GM15510 (cell line): ENCODE measurements around the gene TASP1.

Source experiments
- POLR2A ChIP-seq: IDR thresholded peaks from 3 replicates; pipeline ENCODE4 v1.6.1; 2011; ENCODE audit warnings: borderline replicate concordance; ENCODE audit not compliant: insufficient read length; ENCODE audit errors: extremely low read depth

The TASP1 gene

DNA sequence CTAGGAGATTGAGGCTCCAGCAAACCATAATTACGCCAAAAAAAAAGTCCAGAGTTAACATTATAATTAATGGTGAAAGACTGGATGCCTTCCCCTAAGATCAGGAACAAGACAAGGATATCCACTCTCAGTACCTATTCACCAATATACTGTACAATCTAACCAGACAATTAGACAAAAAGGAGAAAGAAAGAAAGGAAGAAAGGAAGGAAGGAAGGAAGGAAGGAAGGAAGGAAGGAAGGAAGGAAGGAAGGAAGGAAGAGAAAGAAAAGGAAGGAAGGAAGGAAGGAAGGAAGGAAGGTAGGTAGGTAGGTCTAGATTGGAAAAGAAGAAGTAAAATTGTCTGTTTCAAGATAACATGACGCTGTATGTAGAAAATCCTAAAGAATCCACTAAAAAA, 50.7 kb downstream of the TASP1 start:
- no peak for TF ChIP-seq POLR2A

DNA sequence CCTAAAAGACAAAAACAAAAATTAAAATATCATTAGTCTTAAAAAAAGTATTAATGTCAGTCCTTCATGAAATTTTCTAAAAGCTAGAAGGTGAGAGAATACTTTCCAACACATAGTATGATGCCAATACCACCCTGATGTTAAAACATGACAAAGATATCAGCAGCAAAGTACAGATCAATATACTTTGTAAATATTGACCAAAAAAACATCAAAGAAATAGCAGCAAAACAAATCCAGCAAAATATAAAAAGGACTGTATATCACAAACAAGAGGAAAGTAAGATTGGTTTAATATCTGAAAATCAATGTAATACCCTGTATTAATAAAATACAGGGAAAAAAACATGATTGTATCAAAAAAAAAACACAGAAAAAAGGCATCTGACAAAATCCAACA, 51.4 kb downstream of the TASP1 start:
- no peak for TF ChIP-seq POLR2A

DNA sequence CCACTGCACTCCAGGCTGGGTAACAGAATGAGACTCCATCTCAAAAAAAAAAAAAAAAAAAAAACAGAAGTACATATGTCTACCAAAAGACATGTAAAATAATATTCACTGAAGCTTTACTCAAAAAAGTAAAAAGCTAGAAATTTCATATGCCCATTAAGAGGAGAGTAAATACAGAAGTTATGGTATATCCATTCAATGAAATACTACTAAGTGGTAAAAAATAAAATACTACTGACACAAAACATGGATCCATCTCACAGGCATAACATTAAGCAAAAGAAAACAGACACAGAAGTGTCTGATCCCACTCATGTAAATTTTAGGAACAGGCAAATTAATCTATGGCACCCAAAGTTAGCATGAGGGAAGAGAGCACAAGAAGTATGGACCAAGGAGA, 52.6 kb downstream of the TASP1 start:
- TF ChIP-seq POLR2A = no peak

DNA sequence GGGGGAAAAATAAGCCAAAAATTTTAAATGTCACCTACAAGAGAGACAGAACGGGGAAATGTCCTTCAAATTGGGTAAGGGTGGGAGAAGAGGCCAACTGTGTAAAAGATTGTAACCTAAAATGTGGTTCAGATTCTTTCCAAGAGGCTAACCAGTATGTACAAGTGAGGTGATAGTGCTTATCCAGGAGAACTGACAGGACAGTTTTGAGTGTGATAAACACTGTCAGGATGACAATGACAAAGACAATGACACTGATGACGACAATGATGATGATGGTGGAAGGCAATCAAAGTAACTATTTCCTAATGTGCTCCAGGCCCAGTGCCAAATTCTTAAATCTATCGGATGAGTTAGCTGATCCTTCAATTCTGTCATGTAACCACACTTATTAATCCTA, 57.3 kb downstream of the TASP1 start:
- TF ChIP-seq POLR2A = no peak

DNA sequence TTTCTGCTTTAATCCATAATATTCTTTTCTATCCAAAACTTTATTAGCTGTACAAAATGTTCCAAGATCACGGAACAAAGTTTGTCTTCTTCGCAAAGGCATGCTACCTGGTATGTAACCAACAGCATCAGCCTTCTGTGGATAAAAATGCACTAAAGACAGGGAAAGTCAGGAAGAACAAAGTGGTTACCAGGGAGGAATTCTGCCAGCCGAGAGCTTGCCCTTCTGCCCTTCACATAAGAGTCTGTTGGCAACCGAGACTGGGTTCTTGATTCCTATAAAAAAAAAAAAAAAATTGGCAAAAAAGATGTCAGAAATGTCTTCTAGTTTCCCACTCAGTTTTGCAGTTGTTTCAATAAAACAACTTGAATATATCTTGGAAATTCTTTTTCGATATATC, 58.0 kb downstream of the TASP1 start:
- TF ChIP-seq POLR2A = no peak

DNA sequence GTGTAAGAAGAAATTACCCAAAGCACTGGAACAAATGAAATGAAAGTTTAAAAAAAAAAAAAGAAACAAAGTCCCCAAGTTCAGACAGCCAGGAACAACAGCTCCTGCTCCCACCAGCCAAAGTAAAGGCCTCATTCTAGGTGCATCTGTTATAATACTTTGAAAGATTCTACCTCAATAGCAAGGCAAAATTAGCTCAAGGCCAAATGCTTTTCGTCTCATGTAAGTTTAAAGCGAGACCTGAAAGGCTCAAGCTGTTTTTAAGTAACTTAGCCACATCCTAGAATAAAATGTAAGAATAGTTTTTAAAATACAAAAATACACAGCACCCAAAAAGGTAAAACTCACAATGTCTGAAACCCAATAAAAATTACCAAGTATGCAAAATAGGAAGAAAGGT, 64.7 kb downstream of the TASP1 start:
- no peak for TF ChIP-seq POLR2A

DNA sequence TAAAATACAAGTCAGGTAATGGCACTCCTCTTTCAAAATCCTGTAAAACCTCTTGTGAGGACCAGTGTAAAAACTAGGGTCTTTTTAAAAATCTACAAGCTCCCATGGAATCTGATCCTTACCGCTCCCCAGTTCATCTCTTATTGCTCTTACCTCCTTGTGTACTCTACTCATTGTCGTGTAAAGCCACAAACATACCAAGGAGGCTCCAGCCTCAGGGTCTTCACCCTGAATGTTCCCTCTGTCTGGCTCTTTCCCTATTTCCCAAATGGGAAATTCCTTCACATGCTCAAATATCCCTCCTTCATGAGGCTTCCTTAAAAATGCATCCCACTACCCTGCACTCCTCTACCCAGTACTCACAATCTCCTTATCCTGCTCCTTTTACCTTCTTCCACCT, 67.1 kb downstream of the TASP1 start:
- TF ChIP-seq POLR2A = no peak

DNA sequence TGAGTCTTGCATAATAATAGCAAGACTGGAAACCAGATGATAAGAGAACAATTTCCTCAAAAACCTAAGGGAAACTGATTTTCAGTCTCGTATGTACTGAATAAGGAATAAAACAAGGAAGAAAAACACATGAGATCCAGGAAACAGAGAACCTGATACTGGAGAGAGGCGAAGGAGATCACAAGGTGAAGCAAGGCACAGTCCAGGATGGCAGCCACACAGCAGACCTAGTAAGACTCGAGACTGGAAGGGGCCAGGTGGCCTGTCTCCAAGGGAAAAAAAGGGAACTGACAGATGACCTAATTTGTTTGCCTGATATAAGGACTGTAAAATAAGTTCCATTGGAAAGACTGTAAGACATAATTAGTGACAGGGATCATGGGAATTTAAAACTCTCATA, 71.1 kb downstream of the TASP1 start:
- no peak for TF ChIP-seq POLR2A

DNA sequence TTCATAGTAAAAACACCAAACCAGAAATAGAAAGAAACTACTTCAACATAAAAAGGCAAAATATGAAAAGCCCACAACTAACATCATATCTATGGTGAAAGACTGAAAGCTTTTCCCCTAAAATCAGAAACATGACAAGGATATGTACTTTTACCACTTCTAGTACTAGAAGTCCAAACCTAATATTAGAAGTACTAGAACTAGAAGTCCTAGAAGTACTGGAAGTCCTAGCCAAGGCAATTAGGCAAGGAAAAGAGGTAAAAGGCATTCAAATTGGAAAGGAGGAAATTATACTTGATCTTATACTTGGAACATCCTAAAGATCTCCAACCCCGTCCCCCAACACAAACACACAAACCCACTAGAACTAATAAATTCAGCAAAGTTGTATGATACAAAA, 74.9 kb downstream of the TASP1 start:
- TF ChIP-seq POLR2A = no peak

DNA sequence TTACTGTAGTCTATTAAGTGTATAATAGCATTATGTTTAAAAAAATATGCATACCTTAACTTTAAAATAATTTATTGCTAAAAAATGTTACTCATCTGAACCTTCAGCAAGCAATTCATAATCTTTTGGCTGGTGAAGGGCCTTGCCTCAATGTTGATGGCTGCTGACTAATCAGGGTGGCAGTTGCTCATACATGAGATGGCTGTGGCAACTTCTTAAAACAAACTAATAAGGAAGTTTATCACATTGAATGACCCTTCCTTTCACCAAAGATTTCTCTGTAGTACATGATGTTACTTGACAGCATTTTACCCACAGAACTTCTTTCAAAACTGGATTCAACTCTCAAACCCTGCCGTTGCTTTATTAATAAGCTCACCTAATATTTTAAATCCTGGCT, 84.0 kb downstream of the TASP1 start:
- no peak for TF ChIP-seq POLR2A

DNA sequence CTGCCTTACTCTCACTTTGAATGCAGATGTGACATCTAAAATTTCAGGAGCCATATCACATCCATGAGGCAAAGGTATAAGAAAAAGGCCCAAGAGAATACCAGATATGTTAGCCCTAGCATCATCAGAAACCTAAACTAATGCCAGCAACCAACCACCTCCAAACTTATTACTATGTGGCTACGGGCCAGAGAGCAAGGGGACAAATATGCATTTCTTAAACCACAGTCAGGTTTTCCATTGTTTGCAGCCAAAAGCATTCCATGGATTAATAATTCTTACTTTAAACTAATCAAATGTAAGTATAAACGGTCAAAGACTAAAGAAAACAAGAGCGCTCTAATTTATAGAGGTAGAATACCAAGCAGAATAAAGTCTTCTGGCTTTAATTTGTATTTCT, 84.7 kb downstream of the TASP1 start:
- TF ChIP-seq POLR2A = no peak

DNA sequence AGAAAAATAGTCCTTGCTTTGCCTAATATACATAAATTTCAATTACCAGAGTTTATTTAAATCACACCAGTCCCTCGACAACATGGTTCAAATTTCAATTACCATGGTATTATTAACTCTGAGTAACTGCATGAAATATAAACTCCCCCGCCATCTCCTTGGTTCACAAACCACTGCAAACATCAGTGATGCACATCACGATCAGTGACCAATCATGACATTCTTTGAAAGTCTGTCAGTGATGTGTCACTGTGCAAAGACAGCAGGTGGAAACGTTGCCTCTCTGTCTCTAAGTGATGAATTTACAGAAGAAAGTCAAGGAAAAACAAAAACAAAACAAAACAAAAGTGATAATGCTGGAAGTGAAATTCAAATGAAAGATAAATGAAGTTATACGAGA, 86.7 kb downstream of the TASP1 start:
- TF ChIP-seq POLR2A = no peak

DNA sequence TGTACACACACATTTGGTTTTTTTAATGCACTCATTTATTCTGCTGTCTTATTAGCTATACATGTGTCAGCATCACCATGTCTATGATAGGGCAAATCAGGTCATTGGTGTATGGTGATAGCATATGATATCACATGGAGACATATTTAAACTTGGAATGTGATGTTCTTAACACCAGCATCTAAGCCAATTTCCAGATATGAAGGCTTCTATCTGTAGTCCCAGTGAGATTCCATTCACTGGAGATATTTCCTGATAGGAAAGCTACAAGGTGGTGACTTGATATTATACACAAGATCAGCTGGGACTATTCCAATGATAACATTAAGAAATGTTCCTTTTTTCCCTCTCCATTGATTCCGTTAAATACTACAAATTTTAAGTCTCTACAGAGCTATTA, 89.3 kb downstream of the TASP1 start:
- TF ChIP-seq POLR2A = no peak

DNA sequence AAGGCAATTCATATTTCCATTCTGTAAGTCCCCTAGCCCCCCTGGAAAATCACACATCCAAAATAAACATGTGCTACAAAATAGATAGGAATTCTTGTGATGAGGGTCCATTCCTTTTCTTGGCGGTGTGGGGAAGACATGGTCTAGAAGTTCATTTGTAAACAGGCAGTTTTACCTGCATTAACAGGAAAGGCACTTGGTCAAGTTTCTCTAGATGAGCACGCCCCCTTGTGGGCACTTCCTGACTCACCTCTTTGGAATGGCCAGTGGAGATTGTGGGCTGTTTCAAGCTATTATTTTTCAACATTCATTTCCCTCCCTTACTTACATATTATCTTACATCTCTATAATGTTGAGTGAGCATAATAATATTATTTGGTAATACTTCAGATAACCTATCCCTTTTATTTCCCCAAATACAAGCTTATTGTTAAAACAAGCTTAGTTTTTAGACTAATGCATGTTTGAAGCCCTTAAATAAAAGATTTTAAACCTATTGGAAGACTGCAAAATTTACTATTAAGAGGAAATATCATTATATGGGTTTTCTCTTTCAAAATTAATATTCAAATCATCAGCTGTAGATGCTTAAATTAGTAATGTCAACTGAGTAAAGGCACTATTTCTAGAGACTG, 92.1 kb downstream of the TASP1 start:
- TF ChIP-seq POLR2A = no peak

DNA sequence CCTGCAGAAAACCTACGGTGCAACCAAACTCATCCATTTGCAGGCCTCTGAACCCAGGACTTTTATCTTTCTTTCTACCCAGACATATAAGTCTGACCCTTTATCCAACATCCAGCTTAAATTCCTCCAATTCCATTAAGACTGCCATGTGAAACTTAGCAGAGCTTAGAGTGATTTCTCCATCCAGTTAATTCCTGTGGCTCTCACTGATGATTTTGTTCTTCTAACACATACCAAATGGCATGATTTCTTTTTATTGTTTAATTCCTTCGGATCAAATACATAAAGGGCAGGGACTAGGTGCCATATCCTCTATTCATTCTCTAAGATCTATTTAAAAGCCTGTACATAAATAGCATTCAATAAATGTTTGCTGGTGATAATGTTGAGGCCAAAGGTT, 92.9 kb downstream of the TASP1 start:
- no peak for TF ChIP-seq POLR2A

DNA sequence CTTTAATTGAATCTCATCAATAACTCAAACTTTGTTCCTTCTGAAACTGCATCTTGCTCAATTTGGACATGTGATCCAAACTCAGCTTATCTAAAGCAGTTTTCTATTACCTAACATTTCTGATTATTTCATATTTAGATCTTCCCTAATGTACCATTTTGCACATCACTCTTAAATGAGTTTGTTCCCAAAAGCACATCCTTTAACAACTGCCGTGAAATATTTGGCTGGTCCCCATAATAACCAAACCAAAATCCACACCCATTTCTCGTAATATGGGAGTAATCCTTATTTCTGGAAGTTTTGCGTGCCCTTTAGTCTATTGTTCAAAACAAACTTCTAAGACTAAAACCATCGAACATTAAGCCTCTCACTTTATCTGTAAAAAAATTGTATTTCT, 94.9 kb downstream of the TASP1 start:
- TF ChIP-seq POLR2A = no peak

DNA sequence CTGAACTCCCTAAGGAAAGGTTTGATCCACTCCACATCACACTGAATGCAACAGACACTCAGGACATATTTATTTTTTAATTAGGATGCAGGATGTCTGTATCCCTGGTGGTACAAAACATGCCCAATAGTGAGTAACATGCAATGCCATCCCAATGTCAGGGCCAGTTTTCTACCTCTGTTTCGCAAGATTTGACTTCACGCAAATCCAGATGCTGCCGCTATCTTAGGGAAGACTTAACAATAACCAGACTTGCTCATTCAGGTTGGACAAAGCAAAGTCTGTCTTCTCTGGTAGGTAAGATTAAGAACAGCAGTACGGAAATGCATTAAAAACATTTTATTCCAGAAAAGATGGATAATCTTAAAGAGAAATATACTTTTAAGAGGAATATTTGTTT, 103.1 kb downstream of the TASP1 start:
- TF ChIP-seq POLR2A = no peak
